Astrocyte of the cerebellum (primary cell): ENCODE measurements around the gene RNF224.
"Not testable (repeated sequence)": the region's sequence is repeated elsewhere in the genome, so short reads cannot be mapped to it uniquely, and the experiment has no call there.

Source experiments
- DNase-seq: peaks from one replicate; pipeline ENCODE4 v3.0.0-alpha.2; 2011; ENCODE audit warnings: low read depth
- H3K4me3 ChIP-seq: 2 replicates; pipeline ENCODE4 v1.5.1; 2011; ENCODE audit warnings: mild to moderate bottlenecking, low read depth, low read length, moderate library complexity
- CTCF ChIP-seq: IDR thresholded peaks from 2 replicates; pipeline ENCODE4 v1.5.1; 2012; ENCODE audit warnings: low read length, low read depth, moderate library complexity, mild to moderate bottlenecking; ENCODE audit errors: missing control alignments
- in situ Hi-C: cut with HindIII; loops from 2 replicates; pipeline ENCODE4 v1.10.0; 2017; ENCODE audit warnings: low sequenced_read_pairs

RNF224 gene

GRCh38 chr9:137236238-137236935 lies 9.1 kb downstream of the RNF224 start:
- H3K4me3 ChIP-seq = no peak overlapping the region
- in situ Hi-C loops = no loop called here
- peak; percentile 50 for DNase-seq
- peak; percentile 98 for TF ChIP-seq CTCF

- no peak for DNase-seq
- no peak for TF ChIP-seq CTCF
- in situ Hi-C loops = no loop called here
- H3K4me3 ChIP-seq = no peak overlapping the region
Observed at GRCh38 chr9:137236936-137237421, 9.7 kb downstream of the RNF224 start.

- no peak overlapping the region for H3K4me3 ChIP-seq
- in situ Hi-C loops = no loop called here
- TF ChIP-seq CTCF = no peak
- no peak for DNase-seq
Observed at GRCh38 chr9:137237759-137238726, 10.7 kb downstream of the RNF224 start.

GRCh38 chr9:137239541-137240200 lies 12.4 kb downstream of the RNF224 start:
- H3K4me3 ChIP-seq = peak overlapping the region; percentile 61
- in situ Hi-C loops, DNase-seq: not testable (repeated sequence)

GRCh38 chr9:137240318-137240840 lies 13.1 kb downstream of the RNF224 start:
- in situ Hi-C loops = no loop called here
- no peak for TF ChIP-seq CTCF
- DNase-seq = peak; percentile 18
- H3K4me3 ChIP-seq = peak overlapping the region; percentile 61

- H3K4me3 ChIP-seq = peak within 1 kb of the TSS; percentile 86
- peak; percentile 100 for DNase-seq
- TF ChIP-seq CTCF = no peak
- in situ Hi-C loops = no loop called here
Observed at GRCh38 chr9:137240841-137241489, 13.7 kb downstream of the RNF224 start, which contains the start of gene TUBB4B. Gene TUBB4B (plus strand): TSS chr9:137241287. CDS start chr9:137241361, 74 bp downstream.
